IMR-90 (cell line): ENCODE data around the gene SELENOO. TPM values are rescaled to one million over a fixed set of nuclear protein-coding genes. Genes with fewer than 3 reads are reported as not detected.
A peak's percentile ranks its signal among the peaks of the same experiment; 100 is the strongest.

Experiments used
- ATAC-seq: fragments of 200-7000 bp; cut with Tn5 transposase; 2 replicates; pipeline ENCODE4 v1.9.1; 2020; ENCODE audit warnings: low read depth, mild to moderate bottlenecking, moderate library complexity
- BruUV-seq: library from RNA; stranded (reverse); fragments of 400-500 nt; replicated peaks from 2 replicates; lab custom pipeline; 2021; lab: Mats Ljungman, UMichigan
- CTCF ChIA-PET: fragments of 300-600 bp; formaldehyde crosslinking; extraction: SDS; loops from one replicate; lab custom pipeline; 2021; ENCODE audit warnings: antibody characterized with exemption; lab: Yijun Ruan, JAX
- POLR2A ChIA-PET: fragments of 300-600 bp; sonication (Branson Sonifier 250); formaldehyde crosslinking; loops from one replicate; lab custom pipeline; 2022; ENCODE audit warnings: antibody characterized with exemption; ENCODE audit not compliant: unreplicated experiment; lab: Charles Lee
- DNase-seq: peaks from one replicate; pipeline ENCODE4 v3.0.0; 2013
- H2AFZ ChIP-seq: replicated peaks from 2 replicates; pipeline ENCODE3; 2013; ENCODE audit warnings: low read length, mild to moderate bottlenecking; ENCODE audit not compliant: poor library complexity
- H2AK5ac ChIP-seq: 2 replicates; pipeline ENCODE4 v1.6.1; 2013; ENCODE audit warnings: low read depth, low read length, inconsistent platforms
- H2AK9ac ChIP-seq: replicated peaks from 2 replicates; pipeline ENCODE3; 2013; ENCODE audit warnings: mild to moderate bottlenecking, low read depth, low read length, moderate library complexity; ENCODE audit not compliant: poor library complexity
- H2BK120ac ChIP-seq: 2 replicates; pipeline ENCODE4 v1.6.1; 2013; ENCODE audit warnings: low read depth, low read length, inconsistent platforms
- H2BK15ac ChIP-seq: 3 replicates; pipeline ENCODE4 v1.6.1; 2013; ENCODE audit warnings: low read depth, low read length, inconsistent platforms
- H2BK20ac ChIP-seq: 2 replicates; pipeline ENCODE4 v1.6.1; 2013; ENCODE audit warnings: low read depth, mild to moderate bottlenecking, inconsistent platforms, low read length, moderate library complexity
- H2BK5ac ChIP-seq: 2 replicates; pipeline ENCODE4 v1.6.1; 2013; ENCODE audit warnings: mild to moderate bottlenecking, low read depth, low read length, inconsistent platforms; ENCODE audit not compliant: poor library complexity, severe bottlenecking
- H3K14ac ChIP-seq: replicated peaks from 2 replicates; pipeline ENCODE4 v1.6.1; 2013; ENCODE audit warnings: low read depth, low read length, inconsistent platforms
- H3K18ac ChIP-seq: 2 replicates; pipeline ENCODE4 v1.6.1; 2013; ENCODE audit warnings: low read depth, low read length, control low read depth
- H3K23ac ChIP-seq: 2 replicates; pipeline ENCODE4 v1.6.1; 2013; ENCODE audit warnings: low read depth, low read length, inconsistent platforms
- H3K27ac ChIP-seq: 2 replicates; pipeline ENCODE4 v1.5.1; 2013; ENCODE audit warnings: mild to moderate bottlenecking, control low read depth, low read length; ENCODE audit not compliant: insufficient read depth
- H3K27me3 ChIP-seq: 2 replicates; pipeline ENCODE4 v1.6.1; 2013; ENCODE audit warnings: low read length; ENCODE audit not compliant: control insufficient read depth, insufficient read depth
- H3K36me3 ChIP-seq: 2 replicates; pipeline ENCODE4 v1.6.1; 2013; ENCODE audit warnings: low read length, mixed read lengths; ENCODE audit not compliant: control insufficient read depth, insufficient read depth
- H3K4ac ChIP-seq: 2 replicates; pipeline ENCODE4 v1.6.1; 2013; ENCODE audit warnings: low read depth, low read length, inconsistent platforms
- H3K4me1 ChIP-seq: 2 replicates; pipeline ENCODE4 v1.6.1; 2013; ENCODE audit warnings: low read length, mixed read lengths; ENCODE audit not compliant: control insufficient read depth, insufficient read depth
- H3K4me2 ChIP-seq: 2 replicates; pipeline ENCODE4 v1.6.1; 2013; ENCODE audit warnings: low read depth, mild to moderate bottlenecking, control low read depth, low read length, moderate library complexity
- H3K4me3 ChIP-seq: 2 replicates; pipeline ENCODE4 v1.5.1; 2013; ENCODE audit warnings: low read depth, mild to moderate bottlenecking, control low read depth, low read length, moderate library complexity; ENCODE audit not compliant: insufficient read depth
- H3K56ac ChIP-seq: 2 replicates; pipeline ENCODE4 v1.6.1; 2013; ENCODE audit warnings: low read length, inconsistent platforms; ENCODE audit not compliant: insufficient read depth; ENCODE audit errors: extremely low read depth
- H3K79me1 ChIP-seq, 2 experiments: 2 replicates each; pipeline ENCODE4 v1.6.1; 2013; ENCODE audit warnings: low read length in 2 of 2, inconsistent platforms in 1 of 2, low read depth in 1 of 2
- H3K9ac ChIP-seq: 2 replicates; pipeline ENCODE4 v1.6.1; 2013; ENCODE audit warnings: low read depth, low read length, control low read depth
- H3K9me1 ChIP-seq: 2 replicates; pipeline ENCODE4 v1.6.1; 2013; ENCODE audit warnings: low read length, inconsistent platforms; ENCODE audit not compliant: insufficient read depth
- H3K9me3 ChIP-seq: 2 replicates; pipeline ENCODE4 v1.6.1; 2013; ENCODE audit warnings: low read length; ENCODE audit not compliant: control insufficient read depth, insufficient read depth
- H4K20me1 ChIP-seq: 2 replicates; pipeline ENCODE4 v1.6.1; 2013; ENCODE audit warnings: low read length, inconsistent platforms; ENCODE audit not compliant: insufficient read depth
- H4K5ac ChIP-seq: 2 replicates; pipeline ENCODE4 v1.6.1; 2013; ENCODE audit warnings: mild to moderate bottlenecking, low read depth, low read length, control low read depth
- H4K8ac ChIP-seq, 2 experiments: 2 replicates each; pipeline ENCODE4 v1.6.1; 2013; ENCODE audit warnings: low read depth in 2 of 2, low read length in 2 of 2, control low read depth in 1 of 2, inconsistent platforms in 1 of 2
- H4K91ac ChIP-seq: 2 replicates; pipeline ENCODE4 v1.6.1; 2013; ENCODE audit warnings: low read depth, low read length, inconsistent platforms; ENCODE audit not compliant: insufficient read depth
- MAFK ChIP-seq: IDR thresholded peaks from 2 replicates; pipeline ENCODE4 v1.6.1; 2012; ENCODE audit warnings: low read depth, low read length, improper control_type of control experiment
- MAZ ChIP-seq: IDR thresholded peaks from 2 replicates; pipeline ENCODE4 v1.6.1; 2012; ENCODE audit warnings: low read depth, mild to moderate bottlenecking, low read length, improper control_type of control experiment, moderate library complexity, borderline replicate concordance
- WGBS, 2 experiments: methylation state at CpG; one replicate each; pipeline versions ENCODE4 v1.1.5 to v1.1.7; 2013; ENCODE audit warnings: missing lambda C conversion rate in 2 of 2; ENCODE audit not compliant: insufficient read length in 1 of 2; ENCODE audit errors: extremely low coverage in 2 of 2; 5-methylcytosine and 5-hydroxymethylcytosine counted together
- dilution Hi-C: fragments of 300-500 bp; cut with HindIII; formaldehyde crosslinking; loops from one replicate; pipeline ENCODE4 v1.14.3; 2018; ENCODE audit warnings: low sequenced_read_pairs; ENCODE audit not compliant: unreplicated experiment
- in situ Hi-C: fragments of 300-500 bp; cut with MboI; formaldehyde crosslinking; loops from 3 replicates; pipeline ENCODE4 v1.14.3; 2019; ENCODE audit warnings: low sequenced_read_pairs, inconsistent platforms, mixed read lengths
- intact Hi-C: fragments of 100-400 bp; cut with micrococcal nuclease; formaldehyde crosslinking; loops from 2 replicates; pipeline ENCODE4 v1.10.0; 2022
- polyA plus RNA-seq, 3 experiments: library from polyadenylated mRNA; depleted of rRNA; stranded (reverse); fragments of >200 nt; gene quantifications; 2 replicates each; pipeline ENCODE4 v1.2.3, GENCODE V29; 2012; ENCODE audit warnings: low replicate concordance in 1 of 3
- total RNA-seq: library from RNA; depleted of rRNA; stranded (reverse); fragments of >200 nt; gene quantifications from 2 replicates; pipeline ENCODE4 v1.2.3, GENCODE V29; 2012

SELENOO gene
- total and polyA plus RNA-seq, 2 of the 4 experiments (the other 2 are of a cell fraction) = 10.4 to 21.4 TPM

DNA sequence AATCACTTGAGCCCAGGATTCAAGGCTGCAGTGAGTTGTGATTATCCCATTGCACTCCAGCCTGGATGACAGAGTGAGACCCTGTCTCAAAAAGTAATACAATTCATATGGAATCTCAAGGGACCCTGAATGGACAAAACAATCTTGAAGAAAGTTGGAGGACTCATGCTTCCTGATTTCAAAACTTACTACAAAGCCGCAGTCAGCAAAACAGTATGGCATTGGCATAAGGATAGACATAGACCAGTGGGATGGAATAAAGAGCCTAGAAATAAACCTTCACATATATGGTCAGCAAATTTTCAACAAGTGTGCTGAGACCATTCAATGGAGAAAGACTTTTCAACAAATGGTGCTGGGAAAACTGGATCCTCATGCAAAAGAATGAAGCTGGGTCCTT is 2.5 kb downstream of the SELENOO start:
- intact Hi-C loops (loop anchor here (10.0 kb wide), 1 partner anchor 228 kb away; no protein-coding TSS in a partner anchor), dilution Hi-C loops (no loop called here), in situ Hi-C loops (loop anchor here (25.0 kb wide), 1 partner anchor 391 kb away; no protein-coding TSS in a partner anchor)
- H3K4ac ChIP-seq = no peak overlapping the region
- H4K91ac ChIP-seq = no peak overlapping the region
- H3K27me3 ChIP-seq = no peaks in the 10 kb centered on the region
- no peak overlapping the region for H3K4me3 ChIP-seq
- no peak overlapping the region for H3K56ac ChIP-seq
- H2BK5ac ChIP-seq = no peak overlapping the region
- no peaks in the 10 kb centered on the region for H3K9me3 ChIP-seq
- no peak overlapping the region for H2BK20ac ChIP-seq
- peaks cover 41 to 65% of the 10 kb centered on the region in 2 experiments for H3K79me1 ChIP-seq
- no peak overlapping the region for H4K8ac ChIP-seq
- no peak overlapping the region for H3K4me2 ChIP-seq
- POLR2A ChIA-PET = no interaction called here
- WGBS, 2 experiments = no CpG with 5 or more reads among the region's 1 CpG
- 0 out of 2 replicates have a peak, but pooled peaks cover 2% of the 10 kb centered on the region for H3K9me1 ChIP-seq
- H2AFZ ChIP-seq = no peak overlapping the region
- no peak overlapping the region; the same call in 1 of the 2 replicates for H3K23ac ChIP-seq
- H2BK15ac ChIP-seq = no peak overlapping the region
- no TSS peak for BruUV-seq
- no peak overlapping the region for H2AK5ac ChIP-seq
- TF ChIP-seq MAFK = peak; percentile 46
- no peak for TF ChIP-seq MAZ
- peaks cover 20% of the 10 kb centered on the region for H4K20me1 ChIP-seq
- no peak overlapping the region for H2BK120ac ChIP-seq
- H3K27ac ChIP-seq = no peak overlapping the region
- CTCF ChIA-PET = no interaction called here
- H3K4me1 ChIP-seq = peaks cover 4% of the 10 kb centered on the region; the same call in 1 of the 2 replicates
- no peak overlapping the region for H3K18ac ChIP-seq
- DNase-seq (no peak), ATAC-seq (no peak)
- H3K36me3 ChIP-seq = peaks cover 23% of the 10 kb centered on the region
- H2AK9ac ChIP-seq = no peak overlapping the region
- H3K14ac ChIP-seq = no peak overlapping the region
- no peak overlapping the region for H3K9ac ChIP-seq
- no peak overlapping the region for H4K5ac ChIP-seq
